A673 (cell line): ENCODE measurements around the gene ARRB1. TPM values are rescaled to one million over a fixed set of nuclear protein-coding genes. Genes with fewer than 3 reads are reported as not detected.
A peak's percentile ranks its signal among the peaks of the same experiment; 100 is the strongest.

ENCODE experiments used
- BruUV-seq: library from RNA; stranded (reverse); fragments of 400-500 nt; replicated peaks from 2 replicates; lab custom pipeline; 2021; lab: Mats Ljungman, UMichigan
- CTCF ChIA-PET: fragments of 300-600 bp; sonication (Branson Sonifier 250); formaldehyde crosslinking; loops from one replicate; lab custom pipeline; 2022; ENCODE audit warnings: antibody characterized with exemption; lab: Charles Lee
- POLR2A ChIA-PET: fragments of 300-600 bp; sonication (Branson Sonifier 250); formaldehyde crosslinking; loops from one replicate; lab custom pipeline; 2022; ENCODE audit warnings: antibody characterized with exemption; ENCODE audit not compliant: low non-redundant PET; lab: Charles Lee
- DNase-seq: peaks from one replicate; pipeline ENCODE4 v3.0.0-alpha.2; 2015; ENCODE audit warnings: low spot score
- H3K27ac ChIP-seq: fragments of 200-600 bp; sonication (generic); 2 replicates; pipeline ENCODE4 v1.5.1; 2016; ENCODE audit warnings: mixed run types, low read depth, mild to moderate bottlenecking, mixed read lengths, antibody characterized with exemption, low read length; ENCODE audit not compliant: poor library complexity, severe bottlenecking
- H3K27me3 ChIP-seq: fragments of 200-600 bp; sonication (generic); replicated peaks from 2 replicates; pipeline ENCODE4 v1.6.1; 2017; ENCODE audit warnings: mixed run types, low read depth, mild to moderate bottlenecking, mixed read lengths, antibody characterized with exemption, low read length; ENCODE audit not compliant: insufficient read depth, poor library complexity
- H3K36me3 ChIP-seq: fragments of 200-600 bp; sonication (generic); 2 replicates; pipeline ENCODE4 v1.6.1; 2016; ENCODE audit warnings: mixed run types, mild to moderate bottlenecking, mixed read lengths, antibody characterized with exemption, low read length; ENCODE audit not compliant: insufficient read depth, poor library complexity, severe bottlenecking
- H3K4me1 ChIP-seq: fragments of 200-600 bp; sonication (generic); 2 replicates; pipeline ENCODE4 v1.6.1; 2017; ENCODE audit warnings: mixed run types, mild to moderate bottlenecking, mixed read lengths, antibody characterized with exemption, low read length; ENCODE audit not compliant: insufficient read depth, poor library complexity, severe bottlenecking
- H3K4me3 ChIP-seq: fragments of 200-600 bp; sonication (generic); 2 replicates; pipeline ENCODE4 v1.5.1; 2016; ENCODE audit warnings: low read depth, mixed run types, mild to moderate bottlenecking, mixed read lengths, low read length; ENCODE audit not compliant: poor library complexity, severe bottlenecking
- H3K9me3 ChIP-seq: fragments of 200-600 bp; sonication (generic); 2 replicates; pipeline ENCODE4 v1.6.1; 2016; ENCODE audit warnings: mixed run types, low read depth, mild to moderate bottlenecking, mixed read lengths, antibody characterized with exemption, low read length; ENCODE audit not compliant: poor library complexity, severe bottlenecking
- EZH2 ChIP-seq: fragments of 200-600 bp; sonication (generic); IDR thresholded peaks from 2 replicates; pipeline ENCODE4 v1.6.1; 2017; ENCODE audit warnings: borderline replicate concordance, low read depth, mild to moderate bottlenecking, mixed read lengths, antibody characterized with exemption, low read length; ENCODE audit not compliant: poor library complexity, severe bottlenecking
- intact Hi-C: fragments of 100-400 bp; cut with micrococcal nuclease; formaldehyde crosslinking; loops from one replicate; pipeline ENCODE4 v1.10.0; 2022; ENCODE audit not compliant: unreplicated experiment
- total RNA-seq: library from RNA; stranded (reverse); gene quantifications from 2 replicates; pipeline ENCODE4 v1.2.3, GENCODE V29; 2021
- TF ChIP-seq, protein P1 (sequence below): fragments of 300-800, 200-600 bp; sonication (generic); conservative IDR thresholded peaks from 2 replicates; pipeline ENCODE4 v1.5.1; 2017; ENCODE audit warnings: low read depth, mild to moderate bottlenecking, antibody characterized with exemption, low read length, moderate library complexity, mixed read lengths

Gene ARRB1
- total RNA-seq, 1 experiment from 2014 or later, result 37.8 TPM

DNA sequence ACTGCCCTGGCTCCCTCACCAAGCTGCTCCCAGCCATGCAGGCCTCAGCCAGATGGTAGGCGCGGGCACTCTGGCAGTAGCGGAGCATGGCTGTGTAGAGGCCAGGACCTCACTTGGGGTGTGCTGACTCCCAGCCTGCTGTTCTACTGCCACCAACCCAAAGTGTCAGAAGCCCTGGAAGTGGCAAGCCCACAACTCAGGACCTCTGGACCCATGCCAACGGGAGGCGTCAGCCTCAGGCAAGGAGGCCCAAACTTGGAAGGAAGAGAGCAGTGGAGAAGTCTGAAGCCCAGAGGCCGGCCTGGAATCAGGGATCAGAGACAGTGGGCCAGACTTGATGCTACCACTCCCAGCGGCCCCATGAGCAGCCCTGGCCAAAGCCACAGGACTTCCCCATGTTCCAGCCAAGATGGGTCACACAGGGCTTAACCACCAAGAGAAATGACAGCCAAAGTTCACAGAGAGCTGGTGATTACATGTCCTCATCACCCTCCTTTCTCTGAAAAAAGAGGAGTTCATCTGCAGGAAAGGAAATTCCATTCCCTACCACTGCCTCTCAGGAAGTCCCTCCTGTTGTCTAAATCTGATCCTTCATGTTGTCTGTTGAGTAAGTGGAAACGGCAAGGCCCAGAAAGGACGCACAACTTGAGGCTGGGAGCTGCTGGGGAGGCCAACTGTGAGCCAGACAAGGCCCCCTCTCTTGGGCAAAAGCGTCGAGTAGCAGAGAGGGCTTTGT lies 4.4 kb downstream of the ARRB1 start:
- no peak for DNase-seq
- TF ChIP-seq EZH2, result no peak
- TF ChIP-seq, protein P1, sequence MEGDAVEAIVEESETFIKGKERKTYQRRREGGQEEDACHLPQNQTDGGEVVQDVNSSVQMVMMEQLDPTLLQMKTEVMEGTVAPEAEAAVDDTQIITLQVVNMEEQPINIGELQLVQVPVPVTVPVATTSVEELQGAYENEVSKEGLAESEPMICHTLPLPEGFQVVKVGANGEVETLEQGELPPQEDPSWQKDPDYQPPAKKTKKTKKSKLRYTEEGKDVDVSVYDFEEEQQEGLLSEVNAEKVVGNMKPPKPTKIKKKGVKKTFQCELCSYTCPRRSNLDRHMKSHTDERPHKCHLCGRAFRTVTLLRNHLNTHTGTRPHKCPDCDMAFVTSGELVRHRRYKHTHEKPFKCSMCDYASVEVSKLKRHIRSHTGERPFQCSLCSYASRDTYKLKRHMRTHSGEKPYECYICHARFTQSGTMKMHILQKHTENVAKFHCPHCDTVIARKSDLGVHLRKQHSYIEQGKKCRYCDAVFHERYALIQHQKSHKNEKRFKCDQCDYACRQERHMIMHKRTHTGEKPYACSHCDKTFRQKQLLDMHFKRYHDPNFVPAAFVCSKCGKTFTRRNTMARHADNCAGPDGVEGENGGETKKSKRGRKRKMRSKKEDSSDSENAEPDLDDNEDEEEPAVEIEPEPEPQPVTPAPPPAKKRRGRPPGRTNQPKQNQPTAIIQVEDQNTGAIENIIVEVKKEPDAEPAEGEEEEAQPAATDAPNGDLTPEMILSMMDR, result no peak
- Histone ChIP-seq H3K36me3 (no peaks in the 10 kb centered on the region), H3K4me1 (peaks cover 79% of the 10 kb centered on the region), H3K27ac (peak overlapping the region; percentile 40), H3K27me3 (no peaks in the 10 kb centered on the region), H3K9me3 (no peaks in the 10 kb centered on the region), H3K4me3 (no peak overlapping the region)
- POLR2A ChIA-PET, result no interaction called here
- CTCF ChIA-PET, result no interaction called here
- BruUV-seq, result no TSS peak
- intact Hi-C loops, result no loop called here

DNA sequence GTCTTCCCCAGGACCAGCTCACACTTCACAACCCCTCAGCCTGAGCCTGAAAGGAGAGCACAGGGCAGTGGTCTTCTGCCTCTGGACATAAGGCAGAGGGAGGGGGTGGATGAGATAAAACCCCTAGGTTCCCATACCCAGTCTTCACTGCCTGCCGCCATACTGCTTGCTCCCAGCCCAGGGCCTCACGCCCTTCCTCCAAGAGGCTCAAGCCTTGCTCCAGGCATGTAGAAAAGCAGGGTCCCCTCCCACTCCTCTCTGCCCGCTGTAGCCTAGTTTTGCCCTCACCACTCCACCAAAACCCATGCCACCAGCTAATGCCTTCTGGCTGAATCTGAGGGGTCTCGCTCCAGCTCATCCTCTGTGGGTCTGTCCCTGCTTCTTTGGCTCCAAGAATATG lies 5.2 kb downstream of the ARRB1 start:
- TF ChIP-seq, protein P1, result no peak
- TF ChIP-seq EZH2, result no peak
- no peaks in the 10 kb centered on the region for H3K9me3 ChIP-seq
- ChIA-PET POLR2A (no interaction called here), CTCF (no interaction called here)
- peaks cover 83% of the 10 kb centered on the region for H3K4me1 ChIP-seq
- BruUV-seq, result no TSS peak
- intact Hi-C loops, result no loop called here
- H3K27me3 ChIP-seq, result no peaks in the 10 kb centered on the region
- no peak overlapping the region for H3K4me3 ChIP-seq
- no peak for DNase-seq
- no peaks in the 10 kb centered on the region for H3K36me3 ChIP-seq
- peak overlapping the region; percentile 84 for H3K27ac ChIP-seq

DNA sequence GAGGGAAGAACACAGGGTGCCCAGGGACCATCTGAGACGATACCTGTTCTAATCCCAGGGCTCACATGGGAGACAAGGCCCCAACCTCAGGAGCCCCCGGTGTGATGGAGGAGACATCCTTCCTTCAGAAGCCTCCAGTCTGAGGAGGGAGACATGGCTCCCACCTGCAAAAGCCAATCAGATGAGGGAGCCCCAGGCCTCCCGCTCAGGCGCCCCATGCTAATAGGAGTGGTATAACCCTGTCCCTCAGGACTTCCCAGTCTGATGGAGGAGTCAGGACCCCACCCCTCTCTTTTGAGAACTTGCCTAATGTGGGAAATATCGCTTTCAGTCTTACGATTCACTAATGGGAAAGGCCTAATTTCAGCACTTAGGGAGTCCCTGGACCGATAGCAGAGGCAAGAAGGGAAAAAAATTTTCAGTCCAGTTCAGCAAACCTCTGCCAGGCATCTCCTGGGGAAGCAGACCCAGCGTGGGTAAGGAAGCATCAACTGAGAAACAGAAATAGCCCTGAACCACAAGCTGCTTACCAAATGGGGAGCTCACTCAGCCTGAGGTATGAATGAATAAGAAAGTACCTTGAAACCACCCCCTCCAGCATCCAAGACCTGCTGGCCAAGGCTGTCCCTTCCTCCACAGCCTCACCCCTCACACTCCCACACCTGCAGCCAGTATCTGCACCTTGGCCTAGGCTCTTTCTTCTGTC lies 5.9 kb downstream of the ARRB1 start:
- TF ChIP-seq, protein P1, result no peak
- TF ChIP-seq EZH2, result no peak
- no peaks in the 10 kb centered on the region for H3K36me3 ChIP-seq
- ChIA-PET POLR2A (no interaction called here), CTCF (no interaction called here)
- DNase-seq, result no peak
- H3K27me3 ChIP-seq, result no peaks in the 10 kb centered on the region
- no TSS peak for BruUV-seq
- peaks cover 86% of the 10 kb centered on the region for H3K4me1 ChIP-seq
- H3K9me3 ChIP-seq, result no peaks in the 10 kb centered on the region
- peak overlapping the region; percentile 84 for H3K27ac ChIP-seq
- no peak overlapping the region for H3K4me3 ChIP-seq
- intact Hi-C loops, result no loop called here
